ENCODE data around the gene PTPN5. TPM values are rescaled to one million over a fixed set of nuclear protein-coding genes. Genes with fewer than 3 reads are reported as not detected.
A peak's percentile ranks its signal among the peaks of the same experiment; 100 is the strongest.

Gene PTPN5
- total RNA-seq, 1 experiment from 2014 or later = not detected

DNA sequence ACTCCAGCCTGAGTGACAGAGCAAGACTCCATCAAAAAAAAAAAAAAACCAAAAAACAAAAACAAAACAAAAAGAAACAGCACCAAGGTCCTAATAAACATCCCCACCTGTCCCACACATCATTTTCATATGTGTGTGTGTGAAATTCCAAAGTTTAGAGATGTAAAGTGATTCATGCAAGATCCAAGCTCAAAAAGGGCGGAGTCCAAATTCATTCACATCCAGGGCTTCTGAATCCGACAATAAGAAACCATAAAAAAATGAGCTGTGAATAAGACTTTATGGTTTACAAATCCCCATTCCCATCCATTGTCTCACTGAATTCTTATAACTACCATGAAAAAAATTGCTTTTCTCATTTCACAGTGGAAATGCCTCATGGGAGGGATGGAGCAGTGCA lies 34.7 kb downstream of the PTPN5 start:
- no peak for DNase-seq
- Histone ChIP-seq H3K4me3 (no peak overlapping the region), H3K36me3 (no peaks in the 10 kb centered on the region), H3K9me3 (no peaks in the 10 kb centered on the region), H3K27me3 (no peaks in the 10 kb centered on the region)

DNA sequence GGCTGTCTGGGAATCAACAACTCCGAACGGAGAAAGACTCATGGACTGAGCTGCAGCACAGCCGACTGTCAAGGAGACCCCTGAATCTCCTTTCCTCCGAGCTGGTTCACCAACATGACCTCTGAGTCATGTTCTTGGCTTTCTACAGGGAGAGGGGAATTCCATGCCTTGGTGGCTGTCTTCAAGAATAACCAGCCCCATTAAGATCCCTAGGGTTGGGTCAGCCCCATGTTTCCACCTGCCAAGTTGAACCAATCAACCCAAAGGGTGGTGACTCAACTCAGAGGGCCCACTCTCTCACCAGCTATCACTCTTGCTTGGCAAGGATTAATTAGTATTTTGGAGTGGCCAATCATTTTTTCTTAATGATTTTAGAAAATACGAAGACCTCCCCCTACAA lies 37.3 kb downstream of the PTPN5 start:
- H3K36me3 ChIP-seq = no peaks in the 10 kb centered on the region
- peak; percentile 19 for DNase-seq
- no peaks in the 10 kb centered on the region for H3K27me3 ChIP-seq
- H3K4me3 ChIP-seq = no peak overlapping the region
- H3K9me3 ChIP-seq = no peaks in the 10 kb centered on the region

DNA sequence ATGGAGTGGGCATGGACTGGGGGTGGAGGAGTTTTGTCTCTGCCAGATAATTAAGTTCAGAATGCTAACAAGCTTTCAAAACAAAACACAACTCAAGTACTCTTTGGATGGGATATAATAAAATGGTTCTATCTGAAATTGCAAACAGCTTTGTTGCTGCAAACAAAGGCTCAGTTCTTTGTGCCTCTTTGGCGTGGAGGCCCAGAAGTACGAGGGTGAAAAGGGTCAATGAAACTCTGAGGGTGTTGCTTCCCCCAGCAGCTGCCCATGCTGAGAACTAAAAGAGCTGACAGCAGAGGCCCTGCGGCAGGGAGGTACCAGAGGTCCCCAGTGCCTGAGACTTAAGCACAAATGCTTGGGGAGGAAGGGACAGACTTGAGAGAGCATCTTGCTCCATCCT lies 39.1 kb downstream of the PTPN5 start:
- Histone ChIP-seq H3K4me3 (no peak overlapping the region), H3K36me3 (no peaks in the 10 kb centered on the region), H3K27me3 (no peaks in the 10 kb centered on the region), H3K9me3 (no peaks in the 10 kb centered on the region)
- DNase-seq = no peak

DNA sequence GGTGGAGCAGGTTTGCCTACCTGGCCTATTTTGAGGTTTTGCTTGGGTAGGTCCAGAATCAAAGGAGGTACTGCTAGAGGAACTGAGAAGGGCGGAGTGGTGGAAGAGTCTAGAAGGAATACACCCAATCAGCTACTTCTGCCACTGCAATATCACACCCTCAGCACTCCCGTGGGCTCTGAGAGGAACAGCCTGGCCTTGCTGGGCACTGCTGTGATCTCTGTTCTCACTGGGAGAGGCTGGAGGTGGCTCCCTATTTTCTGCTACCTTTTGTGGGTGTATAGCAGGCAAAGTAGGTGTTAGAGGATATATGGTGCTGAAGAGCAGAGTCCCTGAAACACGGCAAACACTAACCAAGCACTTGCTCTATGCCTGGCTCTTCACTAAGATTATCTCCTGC lies 40.7 kb downstream of the PTPN5 start:
- no peaks in the 10 kb centered on the region for H3K9me3 ChIP-seq
- no peak for DNase-seq
- H3K4me3 ChIP-seq = no peak overlapping the region
- no peaks in the 10 kb centered on the region for H3K36me3 ChIP-seq
- H3K27me3 ChIP-seq = no peaks in the 10 kb centered on the region

DNA sequence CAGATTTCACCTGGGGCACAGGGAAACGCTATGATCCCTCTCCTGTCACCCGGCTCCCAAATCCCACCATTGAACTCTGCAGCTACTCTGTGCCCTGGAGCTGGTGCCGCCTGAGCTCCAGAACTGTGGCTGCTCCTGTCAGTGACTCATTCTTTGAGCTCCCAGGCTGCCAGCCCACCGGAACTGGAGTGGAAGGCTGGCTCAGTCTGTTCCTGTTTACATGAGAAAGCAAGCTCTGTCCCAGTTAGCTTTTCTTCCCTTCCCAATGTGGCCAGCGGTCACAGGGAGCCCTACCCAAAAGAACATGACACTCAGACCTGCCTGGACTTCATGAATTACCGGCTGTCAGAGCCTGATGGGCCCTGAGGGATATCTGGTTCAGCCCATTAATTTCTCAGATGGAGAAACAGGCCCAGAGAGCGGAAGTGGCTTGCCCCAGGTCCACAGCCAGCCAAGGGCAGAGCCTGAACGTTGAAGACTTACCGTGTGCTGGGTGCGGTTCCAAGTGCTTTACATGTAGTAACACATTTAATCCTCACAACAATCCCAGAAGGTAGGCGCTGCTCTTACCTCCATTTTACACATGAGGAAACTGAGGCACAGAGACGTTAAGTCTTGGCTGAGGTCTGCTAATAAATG lies 41.8 kb downstream of the PTPN5 start:
- Histone ChIP-seq H3K36me3 (no peaks in the 10 kb centered on the region), H3K4me3 (no peak overlapping the region), H3K9me3 (no peaks in the 10 kb centered on the region), H3K27me3 (no peaks in the 10 kb centered on the region)
- DNase-seq = peak; percentile 81

DNA sequence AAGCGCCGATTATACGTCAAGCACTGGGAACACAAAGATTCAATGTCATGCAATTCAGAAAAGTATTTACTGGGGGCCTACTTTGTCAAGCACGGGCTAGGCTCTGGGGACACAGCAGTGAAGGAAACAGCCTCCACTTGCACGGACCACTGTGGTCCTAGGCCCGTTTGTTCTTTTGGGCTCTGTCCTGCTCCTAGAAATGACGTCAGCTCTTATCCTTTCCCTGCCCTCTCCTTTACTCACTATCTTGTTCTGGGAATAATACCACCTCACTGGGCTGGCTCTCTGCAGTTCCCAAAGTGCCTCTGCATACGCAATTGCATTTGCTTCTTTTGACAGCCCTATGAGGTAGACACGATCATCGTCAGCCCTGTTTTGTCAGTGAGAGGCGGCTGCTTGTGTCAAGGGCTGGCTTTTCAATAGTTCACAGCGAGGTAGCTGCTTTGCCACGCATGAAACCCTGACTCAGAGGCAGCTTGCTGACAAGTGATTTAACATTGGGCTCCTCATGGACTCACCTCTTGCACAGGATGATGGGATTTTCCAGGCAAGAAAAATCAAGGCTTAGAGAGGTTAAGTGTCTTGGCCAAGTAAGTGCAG lies 42.7 kb downstream of the PTPN5 start:
- Histone ChIP-seq H3K9me3 (no peaks in the 10 kb centered on the region), H3K27me3 (no peaks in the 10 kb centered on the region), H3K4me3 (no peak overlapping the region), H3K36me3 (no peaks in the 10 kb centered on the region)
- DNase-seq = no peak

DNA sequence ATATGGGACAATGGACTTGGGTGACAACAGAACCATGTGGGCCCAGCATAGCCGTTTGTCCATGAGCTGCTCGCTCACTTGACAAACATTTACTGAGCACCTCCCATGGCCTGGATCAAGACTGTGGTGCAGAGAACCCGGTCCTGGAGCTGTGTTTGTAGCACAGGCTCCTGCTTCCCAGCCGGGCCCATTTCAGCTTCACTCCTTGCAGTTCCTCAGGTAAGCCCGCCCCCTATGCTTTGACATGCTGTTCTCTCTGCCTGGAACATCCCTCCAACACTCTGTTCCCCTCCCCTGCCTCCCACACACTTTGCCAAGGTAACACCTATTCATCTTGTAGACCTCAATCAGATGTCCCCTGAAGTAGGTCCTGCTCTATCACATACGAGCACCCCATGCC lies 46.3 kb downstream of the PTPN5 start:
- Histone ChIP-seq H3K36me3 (no peaks in the 10 kb centered on the region), H3K9me3 (no peaks in the 10 kb centered on the region), H3K4me3 (no peak overlapping the region), H3K27me3 (no peaks in the 10 kb centered on the region)
- no peak for DNase-seq

DNA sequence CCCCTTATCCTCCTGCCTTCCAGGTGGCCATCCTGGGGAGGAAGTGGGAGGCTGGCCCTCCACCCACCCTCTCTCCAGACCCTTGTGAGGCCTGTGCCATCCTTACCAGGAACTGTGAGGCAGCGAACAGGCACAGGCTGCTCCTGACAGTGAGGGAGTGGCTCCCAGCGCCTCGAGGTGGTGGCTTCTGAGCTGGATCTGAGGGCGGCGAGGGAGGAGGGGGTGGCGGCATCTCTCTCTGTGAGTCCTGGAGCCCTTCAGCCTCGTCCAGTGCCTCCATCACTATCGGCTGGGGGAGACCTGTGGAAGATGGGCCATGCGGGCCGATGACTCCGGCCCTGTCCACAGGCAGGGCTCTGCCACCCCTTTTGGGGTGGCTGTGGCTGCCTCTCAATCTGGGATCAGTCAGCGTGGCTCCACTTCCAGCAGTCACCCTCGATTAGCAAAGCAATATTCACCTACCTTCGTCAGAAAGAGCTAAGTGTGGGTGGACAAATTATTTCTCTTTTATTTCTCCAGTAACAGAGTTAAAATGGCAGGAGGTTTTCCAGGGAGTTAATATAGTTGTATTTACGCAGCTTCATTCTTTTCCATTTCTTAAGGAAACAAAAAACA lies 47.6 kb downstream of the PTPN5 start:
- no peak overlapping the region for H3K4me3 ChIP-seq
- H3K36me3 ChIP-seq = no peaks in the 10 kb centered on the region
- H3K9me3 ChIP-seq = no peaks in the 10 kb centered on the region
- no peak for DNase-seq
- H3K27me3 ChIP-seq = no peaks in the 10 kb centered on the region

DNA sequence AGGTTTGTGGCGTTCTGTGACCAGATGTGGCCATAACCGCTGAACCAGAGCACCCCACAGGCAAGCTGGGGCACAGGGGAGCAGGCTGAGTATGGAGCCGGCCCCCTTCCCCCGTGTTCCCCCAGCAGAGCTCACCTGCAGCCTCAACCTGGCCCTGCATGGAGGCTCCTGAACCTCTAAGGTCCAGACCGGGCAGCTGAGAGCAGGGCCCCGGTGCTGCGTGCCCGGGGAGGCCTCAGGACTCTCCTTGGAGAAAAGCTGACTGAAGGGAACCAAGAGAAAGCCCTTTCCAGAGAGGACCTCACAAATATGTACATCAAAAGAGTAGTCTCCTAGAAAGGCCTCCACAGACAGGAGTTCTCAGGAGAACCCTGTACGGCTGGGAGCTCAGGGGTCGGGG lies 48.2 kb downstream of the PTPN5 start:
- Histone ChIP-seq H3K4me3 (no peak overlapping the region), H3K27me3 (no peaks in the 10 kb centered on the region), H3K9me3 (no peaks in the 10 kb centered on the region), H3K36me3 (no peaks in the 10 kb centered on the region)
- DNase-seq = no peak

DNA sequence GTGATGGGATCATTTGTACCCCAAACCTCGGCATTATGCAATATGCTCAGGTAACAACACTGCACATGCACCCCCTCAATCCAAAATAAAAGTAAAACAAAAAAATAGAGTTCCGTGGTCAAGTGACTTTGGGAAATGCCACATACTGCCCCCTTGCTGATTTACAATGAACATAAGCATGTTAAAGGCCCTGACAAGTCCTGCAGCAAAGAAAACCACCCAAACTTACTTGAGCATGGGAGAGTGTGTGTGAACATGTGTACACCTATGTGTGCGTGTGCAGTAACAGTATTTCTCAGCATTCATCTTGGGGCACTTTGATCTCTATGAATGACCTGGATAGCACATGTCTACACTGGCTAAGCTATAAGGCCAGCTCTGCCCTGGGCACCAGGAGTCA lies 49.8 kb downstream of the PTPN5 start:
- no peaks in the 10 kb centered on the region for H3K9me3 ChIP-seq
- H3K36me3 ChIP-seq = no peaks in the 10 kb centered on the region
- DNase-seq = no peak
- no peaks in the 10 kb centered on the region for H3K27me3 ChIP-seq
- no peak overlapping the region for H3K4me3 ChIP-seq

DNA sequence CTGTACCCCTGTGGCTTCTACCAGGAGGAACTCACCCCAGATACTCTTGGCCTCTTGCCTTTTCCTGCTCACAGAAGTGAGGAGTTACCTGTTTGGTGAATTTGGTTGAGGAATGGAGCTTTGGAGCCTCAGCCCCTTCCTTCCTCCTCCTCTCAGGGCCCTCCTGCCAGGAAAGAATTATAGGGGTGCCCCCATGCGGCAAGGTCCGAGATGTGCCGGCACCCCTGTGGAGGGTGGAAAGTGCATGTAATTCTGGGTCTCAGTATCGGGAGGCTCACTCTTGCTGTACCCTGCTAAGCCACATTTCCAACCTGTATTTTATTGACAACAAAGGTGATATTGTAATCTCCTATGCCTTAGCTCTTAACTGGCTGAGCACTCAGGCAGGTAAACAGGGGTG lies 51.9 kb downstream of the PTPN5 start:
- no peaks in the 10 kb centered on the region for H3K27me3 ChIP-seq
- DNase-seq = no peak
- H3K36me3 ChIP-seq = no peaks in the 10 kb centered on the region
- no peaks in the 10 kb centered on the region for H3K9me3 ChIP-seq
- no peak overlapping the region for H3K4me3 ChIP-seq

DNA sequence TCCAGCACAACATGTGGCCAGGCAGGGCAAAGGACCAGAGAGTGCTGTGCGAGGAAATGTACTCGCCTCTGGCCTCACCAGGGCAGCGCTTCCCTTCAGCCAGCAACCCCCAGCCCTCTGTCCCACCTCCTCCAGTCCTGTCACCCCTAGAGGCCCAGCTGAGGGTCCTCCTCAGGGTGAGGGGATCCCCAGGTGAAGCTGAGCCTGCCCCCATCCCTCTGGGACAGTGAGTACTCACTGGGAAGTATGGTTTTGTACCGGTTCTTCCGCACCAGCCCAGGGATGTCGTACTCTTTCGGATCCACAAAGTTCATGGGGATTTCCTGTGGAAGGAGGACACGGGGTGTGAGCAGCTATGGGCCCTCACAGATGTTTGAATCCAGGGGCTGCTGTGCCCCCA lies 54.0 kb downstream of the PTPN5 start:
- Histone ChIP-seq H3K27me3 (no peaks in the 10 kb centered on the region), H3K36me3 (no peaks in the 10 kb centered on the region), H3K9me3 (no peaks in the 10 kb centered on the region), H3K4me3 (no peak overlapping the region)
- no peak for DNase-seq

DNA sequence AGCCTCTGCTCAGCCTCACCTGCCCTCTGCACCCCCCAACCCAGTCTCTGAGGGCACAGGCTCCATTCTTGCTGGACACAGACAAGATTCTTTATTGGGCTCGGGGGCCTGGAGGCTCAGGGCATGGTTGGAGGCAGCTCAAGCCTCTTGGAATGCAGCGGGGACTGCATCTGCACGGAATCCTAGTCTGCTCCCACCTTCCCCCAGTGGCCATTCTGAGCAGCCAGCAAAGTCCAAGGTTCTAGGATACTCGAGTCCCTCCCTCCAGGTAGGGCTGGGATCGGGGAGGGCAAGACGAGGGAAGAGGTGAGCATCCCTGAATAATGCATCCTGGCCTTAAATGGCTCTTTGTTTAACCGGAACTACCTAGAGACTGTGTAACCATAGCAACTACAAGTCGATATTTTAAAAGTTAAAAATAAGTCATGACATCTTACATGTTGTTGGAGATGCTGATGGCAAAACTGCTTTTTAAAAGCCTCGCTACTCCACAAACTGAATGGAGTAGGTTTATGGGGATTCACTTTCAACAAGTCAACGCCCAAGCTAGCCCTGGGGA lies 54.9 kb downstream of the PTPN5 start:
- H3K4me3 ChIP-seq = no peak overlapping the region
- no peaks in the 10 kb centered on the region for H3K9me3 ChIP-seq
- no peaks in the 10 kb centered on the region for H3K27me3 ChIP-seq
- H3K36me3 ChIP-seq = no peaks in the 10 kb centered on the region
- DNase-seq = no peak

DNA sequence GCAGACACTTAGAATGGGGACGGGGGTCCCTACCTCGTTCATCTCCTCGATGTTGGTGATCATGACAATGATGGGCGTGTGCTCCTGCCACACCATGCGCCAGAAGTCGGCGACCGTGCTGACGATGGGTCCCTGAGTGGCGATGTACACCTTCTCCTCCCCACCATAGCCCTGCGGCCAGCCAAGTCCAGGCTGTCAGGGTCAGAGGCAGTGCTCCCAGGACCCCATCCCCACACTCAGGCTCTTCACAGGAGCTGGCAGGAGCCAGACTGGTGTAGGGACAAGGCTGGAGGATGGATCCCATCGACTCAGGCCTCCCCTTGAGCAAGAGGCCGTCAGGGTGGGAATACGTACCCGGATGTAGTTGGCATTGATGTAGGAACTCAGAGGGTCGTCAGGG lies 58.4 kb downstream of the PTPN5 start:
- no peaks in the 10 kb centered on the region for H3K9me3 ChIP-seq
- no peaks in the 10 kb centered on the region for H3K27me3 ChIP-seq
- DNase-seq = no peak
- H3K4me3 ChIP-seq = no peak overlapping the region
- no peaks in the 10 kb centered on the region for H3K36me3 ChIP-seq

DNA sequence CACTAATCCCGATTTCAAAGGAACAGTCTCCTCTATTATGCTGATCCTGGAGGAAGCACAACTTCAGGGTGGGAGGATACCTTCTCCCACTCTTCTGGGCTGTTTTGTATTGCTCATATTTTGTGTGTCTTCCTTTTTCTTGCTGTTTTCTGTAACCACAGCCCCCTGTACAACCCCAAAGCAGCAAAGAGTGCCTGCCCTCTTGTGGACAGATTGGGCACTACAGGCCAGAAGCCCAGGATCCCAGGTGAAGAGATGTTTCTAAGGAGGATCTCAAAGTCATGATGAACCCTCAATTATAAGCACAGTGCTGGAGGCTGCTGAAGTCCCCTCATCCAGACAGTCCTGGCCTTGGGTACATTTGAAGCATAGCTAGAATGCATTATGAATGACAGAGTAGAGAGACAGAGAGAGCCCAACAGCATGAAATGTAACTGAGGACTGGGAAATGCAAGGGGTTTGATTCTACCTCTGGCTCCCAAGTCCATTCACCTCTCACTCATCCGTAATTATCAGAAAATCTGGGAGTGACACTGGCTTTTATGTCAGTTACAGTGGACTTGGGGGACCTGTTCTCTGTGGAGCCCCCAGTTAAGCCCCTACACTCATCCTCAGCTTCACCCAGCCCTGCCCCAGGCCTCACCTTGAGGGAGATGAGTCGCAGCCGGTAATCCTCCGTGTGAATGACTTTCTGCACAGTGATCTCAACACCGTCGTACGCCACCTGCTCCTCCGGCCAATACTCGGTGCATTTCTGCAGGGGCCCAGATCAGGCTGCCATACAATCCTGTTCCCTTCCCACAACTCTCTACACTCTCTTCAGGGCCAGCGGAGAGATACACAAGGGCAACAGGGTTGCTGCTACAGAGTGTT lies 59.4 kb downstream of the PTPN5 start:
- no peak overlapping the region for H3K4me3 ChIP-seq
- no peak for DNase-seq
- no peaks in the 10 kb centered on the region for H3K9me3 ChIP-seq
- no peaks in the 10 kb centered on the region for H3K27me3 ChIP-seq
- H3K36me3 ChIP-seq = no peaks in the 10 kb centered on the region

DNA sequence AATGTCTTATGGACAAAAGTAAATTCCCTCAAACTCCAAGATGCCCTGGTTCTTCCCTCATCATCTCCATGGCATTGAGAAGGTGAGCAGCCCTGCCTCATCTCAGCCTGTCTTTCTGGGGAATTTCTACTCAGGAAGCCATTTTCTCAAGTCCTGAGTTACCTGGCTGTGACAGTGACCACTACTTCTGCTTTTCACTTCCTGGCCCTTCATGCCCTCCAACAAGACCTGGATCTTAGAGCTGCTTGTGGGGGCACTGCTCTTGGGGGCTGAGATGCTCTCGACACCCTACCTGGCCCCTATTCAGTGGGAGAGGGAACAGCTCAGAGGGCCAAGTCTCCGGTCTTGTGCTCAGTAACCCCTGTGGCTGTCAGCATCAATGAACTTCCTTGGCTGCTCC lies 60.2 kb downstream of the PTPN5 start:
- Histone ChIP-seq H3K4me3 (no peak overlapping the region), H3K36me3 (no peaks in the 10 kb centered on the region), H3K9me3 (no peaks in the 10 kb centered on the region), H3K27me3 (no peaks in the 10 kb centered on the region)
- DNase-seq = no peak

DNA sequence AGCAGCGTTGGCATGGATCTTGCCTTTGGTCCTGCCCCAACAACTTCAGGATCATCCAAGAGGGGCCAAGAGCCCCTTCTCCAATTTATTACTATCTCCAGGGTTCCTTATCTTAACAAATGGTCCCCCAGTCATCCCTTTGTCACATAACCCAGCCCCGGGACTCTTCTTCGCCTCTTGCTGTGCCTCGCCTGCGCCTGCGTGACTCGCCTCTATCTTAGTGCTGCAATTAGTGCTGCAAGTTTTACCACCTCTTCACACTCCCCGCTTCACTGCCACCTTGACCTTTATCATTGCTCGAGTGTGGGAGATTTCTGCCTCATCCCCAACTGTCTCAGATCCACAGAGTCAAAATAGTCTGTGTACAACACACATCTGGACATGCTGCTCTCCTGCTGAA lies 61.6 kb downstream of the PTPN5 start:
- no peaks in the 10 kb centered on the region for H3K36me3 ChIP-seq
- no peaks in the 10 kb centered on the region for H3K9me3 ChIP-seq
- no peak overlapping the region for H3K4me3 ChIP-seq
- no peak for DNase-seq
- no peaks in the 10 kb centered on the region for H3K27me3 ChIP-seq
